ENCODE data around the gene IL17REL. TPM values are rescaled to one million over a fixed set of nuclear protein-coding genes. Genes with fewer than 3 reads are reported as not detected.

IL17REL gene
- total RNA-seq, 2 donors from 2014 or later = not detected

DNA sequence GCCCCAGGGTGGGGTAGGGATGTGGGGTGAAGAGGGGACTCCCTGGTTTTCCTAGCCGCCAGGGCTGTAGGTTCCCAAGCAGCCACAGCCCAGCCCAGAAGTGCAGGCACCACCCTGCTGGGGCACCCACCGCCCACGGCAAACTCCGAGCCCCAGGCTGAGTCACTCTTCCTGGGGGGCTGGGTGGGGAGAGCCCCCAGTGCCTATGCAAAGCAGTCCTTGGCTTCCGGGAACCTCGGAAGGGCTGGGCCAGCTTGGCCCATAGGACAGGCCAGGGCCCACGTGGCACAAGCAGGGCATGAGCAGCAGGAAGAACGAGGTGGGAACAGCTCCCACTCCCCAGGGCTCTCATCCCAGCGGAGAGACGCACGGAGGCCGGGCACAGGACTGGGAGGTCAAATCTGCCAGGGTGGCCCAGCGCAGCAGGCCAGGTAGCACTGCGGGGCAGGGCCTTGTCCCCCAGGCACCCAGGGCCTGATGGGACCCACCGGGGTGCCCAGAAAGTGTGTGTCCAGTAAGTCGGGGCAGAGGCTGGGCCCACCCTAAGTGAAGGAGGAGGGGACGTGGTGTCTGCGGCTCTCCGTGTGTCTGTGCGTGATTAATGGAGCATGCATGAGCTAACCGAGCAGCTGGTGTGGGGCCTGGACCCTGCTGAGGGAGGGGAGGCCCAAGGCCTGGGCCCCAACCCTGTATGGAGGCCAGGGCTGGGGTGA, 4.6 kb upstream of the IL17REL start:
- no peak overlapping the region for H3K27ac ChIP-seq
- intact Hi-C loops (cut with DNase I) = no loop called here
- 74 to 76% methylated on average over 5 to 16 of the region's 21 CpGs for WGBS, 2 donors
- DNase-seq (peak in 1 of 4 donors; percentile 5), ATAC-seq (no peak)
- no peak overlapping the region for H3K4me3 ChIP-seq
- H3K36me3 ChIP-seq (replicated peaks in 1 of 2; ENCODE audit: insufficient read depth in 1 of 2, low read depth in 2 of 2) = no peaks in the 10 kb centered on the region
- H3K27me3 ChIP-seq = no peaks in the 10 kb centered on the region
- peaks cover 8% of the 10 kb centered on the region for H3K4me1 ChIP-seq
- no peaks in the 10 kb centered on the region for H3K9me3 ChIP-seq
- TF ChIP-seq POLR2A (IDR thresholded peaks at IDR 0.05) = no peak
- TF ChIP-seq, protein P1, sequence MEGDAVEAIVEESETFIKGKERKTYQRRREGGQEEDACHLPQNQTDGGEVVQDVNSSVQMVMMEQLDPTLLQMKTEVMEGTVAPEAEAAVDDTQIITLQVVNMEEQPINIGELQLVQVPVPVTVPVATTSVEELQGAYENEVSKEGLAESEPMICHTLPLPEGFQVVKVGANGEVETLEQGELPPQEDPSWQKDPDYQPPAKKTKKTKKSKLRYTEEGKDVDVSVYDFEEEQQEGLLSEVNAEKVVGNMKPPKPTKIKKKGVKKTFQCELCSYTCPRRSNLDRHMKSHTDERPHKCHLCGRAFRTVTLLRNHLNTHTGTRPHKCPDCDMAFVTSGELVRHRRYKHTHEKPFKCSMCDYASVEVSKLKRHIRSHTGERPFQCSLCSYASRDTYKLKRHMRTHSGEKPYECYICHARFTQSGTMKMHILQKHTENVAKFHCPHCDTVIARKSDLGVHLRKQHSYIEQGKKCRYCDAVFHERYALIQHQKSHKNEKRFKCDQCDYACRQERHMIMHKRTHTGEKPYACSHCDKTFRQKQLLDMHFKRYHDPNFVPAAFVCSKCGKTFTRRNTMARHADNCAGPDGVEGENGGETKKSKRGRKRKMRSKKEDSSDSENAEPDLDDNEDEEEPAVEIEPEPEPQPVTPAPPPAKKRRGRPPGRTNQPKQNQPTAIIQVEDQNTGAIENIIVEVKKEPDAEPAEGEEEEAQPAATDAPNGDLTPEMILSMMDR (IDR thresholded peaks at IDR 0.05) = no peak

DNA sequence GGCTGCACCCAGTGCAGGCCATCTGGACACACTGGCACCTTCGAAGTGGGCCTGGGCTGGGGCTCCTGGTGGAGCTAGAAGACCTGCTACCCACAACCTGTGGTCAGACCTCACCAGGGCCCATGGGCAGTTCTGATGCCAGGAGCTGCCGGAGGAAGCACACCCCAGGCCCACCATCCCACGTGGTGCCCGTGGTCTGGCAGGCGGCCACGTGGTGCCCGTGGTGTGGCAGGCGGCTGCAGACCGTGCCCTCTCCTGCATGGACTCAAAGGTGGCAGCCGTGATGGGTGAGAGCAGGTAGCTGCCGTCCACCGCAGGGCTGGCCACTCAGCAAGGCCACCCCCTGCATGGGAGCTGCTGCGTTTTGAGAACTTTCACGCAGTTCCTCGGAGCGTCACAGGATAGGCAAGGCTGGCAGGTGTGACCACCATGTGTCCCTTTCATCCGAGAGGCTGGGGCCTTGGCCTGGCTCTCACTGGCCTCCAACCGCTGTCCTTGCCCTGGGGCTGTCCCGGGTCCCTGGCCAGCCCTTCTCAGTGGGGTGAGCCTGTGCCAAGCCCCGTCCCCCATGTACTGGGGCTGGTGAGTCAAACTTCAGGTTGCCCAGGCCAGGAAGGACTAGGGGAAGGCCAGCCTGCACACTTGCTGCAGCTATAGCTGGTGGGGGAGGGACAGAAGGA, 3.9 kb upstream of the IL17REL start:
- H3K4me1 ChIP-seq = peaks cover 8% of the 10 kb centered on the region
- DNase-seq = peak in 2 of 4 donors; percentile 3 to 8
- no peak for ATAC-seq
- H3K4me3 ChIP-seq = no peak overlapping the region
- H3K36me3 ChIP-seq (replicated peaks in 1 of 2; ENCODE audit: insufficient read depth in 1 of 2, low read depth in 2 of 2) = no peaks in the 10 kb centered on the region
- TF ChIP-seq, protein P1 (IDR thresholded peaks at IDR 0.05) = no peak
- TF ChIP-seq POLR2A (IDR thresholded peaks at IDR 0.05) = no peak
- H3K27ac ChIP-seq = no peak overlapping the region
- intact Hi-C loops (cut with DNase I) = no loop called here
- 87% methylated on average over 18 of the region's 20 CpGs; no CpG with 5 or more reads in 1 of the 2 donors for WGBS, 2 donors
- H3K9me3 ChIP-seq = no peaks in the 10 kb centered on the region
- no peaks in the 10 kb centered on the region for H3K27me3 ChIP-seq

DNA sequence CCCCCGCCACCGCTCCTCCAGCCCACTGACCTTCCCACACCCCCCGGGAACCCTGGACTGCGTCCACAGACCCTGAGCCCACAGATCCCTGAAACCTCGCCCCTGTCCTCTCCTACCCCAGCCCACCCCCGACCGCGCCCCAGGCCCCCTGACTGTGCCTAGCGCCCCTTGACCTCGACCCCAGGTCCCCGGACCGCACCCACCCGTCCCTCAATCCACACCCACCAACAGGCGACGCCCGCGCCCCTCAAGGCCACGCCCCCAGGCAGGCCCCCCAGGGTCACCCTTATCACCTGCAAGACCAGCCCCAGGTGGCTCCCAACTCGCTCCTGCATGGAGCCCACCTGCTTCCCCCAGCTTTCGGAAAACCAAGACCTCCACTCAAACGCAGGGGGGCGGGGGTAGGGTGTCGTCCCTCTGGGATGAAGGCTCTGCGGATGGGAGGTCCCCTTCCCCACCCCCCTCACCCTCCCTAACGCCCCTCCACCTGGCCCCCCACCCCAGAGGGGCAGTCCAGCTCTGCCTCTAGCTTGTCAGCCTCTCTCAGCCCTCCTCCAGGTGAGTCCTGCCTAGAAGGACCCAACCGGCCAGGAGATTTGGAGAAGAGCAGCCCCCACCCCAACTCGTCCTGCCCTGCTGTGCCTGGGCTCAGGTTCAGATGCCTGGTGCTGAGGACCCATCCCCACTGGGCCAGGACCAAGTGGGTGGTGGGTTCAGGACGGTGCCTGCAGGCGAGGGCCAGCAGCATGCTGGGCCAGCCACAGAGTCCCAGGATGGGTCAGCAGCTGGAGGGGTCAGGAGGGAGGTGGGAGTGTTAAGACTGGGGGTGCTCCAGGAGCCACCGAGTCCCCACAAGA, 3.1 kb upstream of the IL17REL start:
- H3K27ac ChIP-seq = no peak overlapping the region
- no peaks in the 10 kb centered on the region for H3K9me3 ChIP-seq
- H3K36me3 ChIP-seq (replicated peaks in 1 of 2; ENCODE audit: insufficient read depth in 1 of 2, low read depth in 2 of 2) = no peaks in the 10 kb centered on the region
- no peak for ATAC-seq
- WGBS, 2 donors = 47 to 70% methylated on average over 4 to 20 of the region's 30 CpGs
- DNase-seq = peak in 1 of 4 donors; percentile 3
- H3K27me3 ChIP-seq = peaks cover 0 to 6% of the 10 kb centered on the region in 2 donors
- peaks cover 8% of the 10 kb centered on the region for H3K4me1 ChIP-seq
- intact Hi-C loops (cut with DNase I) = no loop called here
- H3K4me3 ChIP-seq = no peak overlapping the region
- TF ChIP-seq, protein P1 (IDR thresholded peaks at IDR 0.05) = no peak
- no peak for TF ChIP-seq POLR2A (IDR thresholded peaks at IDR 0.05)

DNA sequence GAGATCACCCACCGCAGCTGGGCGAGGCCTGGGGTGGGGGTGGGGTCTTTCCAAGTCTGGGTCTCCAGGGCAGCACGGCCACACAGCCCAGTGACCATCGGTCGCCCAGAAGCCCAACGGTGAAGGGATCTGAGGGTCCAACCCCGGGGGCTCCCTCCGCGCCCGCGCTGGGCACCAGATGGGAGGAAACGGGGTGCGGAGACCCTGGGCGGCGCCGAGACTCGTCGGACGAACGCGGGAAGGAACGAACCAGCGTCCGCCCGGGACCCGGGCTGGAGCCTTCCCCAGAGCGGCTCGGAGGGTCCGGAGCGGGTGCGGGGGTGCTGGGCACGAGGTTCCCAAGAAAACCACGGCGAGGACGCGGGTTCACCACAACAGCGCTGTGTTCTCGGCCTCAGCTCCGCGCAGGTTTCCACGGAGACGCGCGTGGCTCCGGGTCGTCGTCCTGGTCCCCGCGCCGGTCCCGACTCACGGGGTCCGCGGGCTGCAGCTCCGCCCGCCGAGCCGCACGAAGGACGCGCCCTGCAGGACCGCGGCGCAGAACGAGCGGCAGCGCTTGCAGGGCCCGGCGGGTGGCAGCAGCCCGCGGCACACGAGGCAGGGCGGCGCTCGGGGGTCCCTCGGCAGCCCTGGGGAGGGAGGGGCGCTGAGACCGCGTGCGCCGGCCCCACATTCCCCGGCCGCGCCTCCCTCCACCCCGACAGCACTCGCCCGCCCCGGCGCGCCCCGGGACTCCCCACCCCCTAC, 2.3 kb upstream of the IL17REL start:
- Histone ChIP-seq H3K9me3 (no peaks in the 10 kb centered on the region), H3K4me3 (no peak overlapping the region), H3K4me1 (peaks cover 8% of the 10 kb centered on the region), H3K27me3 (peaks cover 0 to 12% of the 10 kb centered on the region in 2 donors), H3K27ac (no peak overlapping the region), H3K36me3 (replicated peaks in 1 of 2; ENCODE audit: insufficient read depth in 1 of 2, low read depth in 2 of 2) (no peaks in the 10 kb centered on the region)
- DNase-seq (peak in 1 of 4 donors; percentile 6), ATAC-seq (no peak)
- TF ChIP-seq, protein P1 (IDR thresholded peaks at IDR 0.05) = no peak
- no peak for TF ChIP-seq POLR2A (IDR thresholded peaks at IDR 0.05)
- WGBS, 2 donors = 3 to 20% methylated on average over 1 to 80 of the region's 91 CpGs
- intact Hi-C loops (cut with DNase I) = no loop called here

Data from body of pancreas (tissue), 4 donors.